Esophagus (tissue), 2 donors: ENCODE data around the gene NR1I3. TPM values are rescaled to one million over a fixed set of nuclear protein-coding genes. Genes with fewer than 3 reads are reported as not detected.
"Not testable (repeated sequence)": the region's sequence is repeated elsewhere in the genome, so short reads cannot be mapped to it uniquely, and the experiment has no call there.

Experiments
- H3K27ac ChIP-seq, 2 donors: one replicate each; pipeline ENCODE4 v1.5.1; 2013; ENCODE audit warnings: low read depth in 2 of 2, mild to moderate bottlenecking in 2 of 2, inconsistent platforms in 1 of 2, low read length in 1 of 2, moderate library complexity in 1 of 2
- H3K27me3 ChIP-seq, 2 donors: one replicate each; pipeline ENCODE4 v1.6.1; 2013; ENCODE audit warnings: low read length in 2 of 2, control low read depth in 1 of 2, mild to moderate bottlenecking in 1 of 2; ENCODE audit not compliant: insufficient read depth in 2 of 2, control insufficient read depth in 1 of 2
- H3K36me3 ChIP-seq, 2 donors: one replicate each; pipeline ENCODE4 v1.6.1; 2013; ENCODE audit warnings: low read length in 1 of 2; ENCODE audit not compliant: control insufficient read depth in 2 of 2, insufficient read depth in 2 of 2
- H3K4me1 ChIP-seq, 2 donors: one replicate each; pipeline ENCODE4 v1.6.1; 2013; ENCODE audit warnings: low read length in 1 of 2; ENCODE audit not compliant: control insufficient read depth in 2 of 2, insufficient read depth in 2 of 2
- H3K4me3 ChIP-seq, 2 donors: one replicate each; pipeline ENCODE4 v1.5.1; 2013; ENCODE audit warnings: low read length in 2 of 2, mild to moderate bottlenecking in 2 of 2, low read depth in 1 of 2, moderate library complexity in 1 of 2
- H3K9me3 ChIP-seq, 2 donors: one replicate each; pipeline ENCODE4 v1.6.1; 2013; ENCODE audit warnings: mild to moderate bottlenecking in 2 of 2, low read depth in 1 of 2, low read length in 1 of 2, moderate library complexity in 1 of 2; ENCODE audit not compliant: control insufficient read depth in 2 of 2, insufficient read depth in 1 of 2
- WGBS, 2 donors: extraction: QIAGEN DNeasy Blood & Tissue Kit; methylation state at CpG; one replicate each; pipeline ENCODE4 v1.1.7; 2013; 5-methylcytosine and 5-hydroxymethylcytosine counted together
- polyA plus RNA-seq, 2 donors: library from polyadenylated mRNA; stranded (reverse); fragments of 200-250 nt; gene quantifications; one replicate each; pipeline ENCODE4 v1.2.3, GENCODE V29; 2013
- donor health status: healthy with polysubstance abuse.
- donor health status: Bipolar disorder and iron deficiency.

NR1I3 gene
- polyA plus RNA-seq, 2 donors: 0.07 TPM; not detected in 1

GRCh38 chr1:161229896-161230295 is 8.1 kb downstream of the NR1I3 start:
- Histone ChIP-seq H3K9me3 (no peaks in the 10 kb centered on the region), H3K4me1 (peaks cover 2 to 8% of the 10 kb centered on the region in 2 donors), H3K36me3 (peaks cover 0 to 19% of the 10 kb centered on the region in 2 donors), H3K27ac (no peak overlapping the region), H3K4me3 (no peak overlapping the region), H3K27me3 (no peaks in the 10 kb centered on the region)
- 63 to 64% methylated on average over 3 of the region's 3 CpGs for WGBS, 2 donors

- peaks cover 0 to 19% of the 10 kb centered on the region in 2 donors for H3K36me3 ChIP-seq
- no peaks in the 10 kb centered on the region for H3K27me3 ChIP-seq
- no peak overlapping the region for H3K27ac ChIP-seq
- no peak overlapping the region for H3K4me3 ChIP-seq
- WGBS, 2 donors: 92 to 93% methylated on average over 7 of the region's 7 CpGs
- H3K9me3 ChIP-seq: no peaks in the 10 kb centered on the region
- peaks cover 2 to 8% of the 10 kb centered on the region in 2 donors for H3K4me1 ChIP-seq
Observed at GRCh38 chr1:161228032-161228431, 10.0 kb downstream of the NR1I3 start.

GRCh38 chr1:161227196-161227871 is 10.7 kb downstream of the NR1I3 start:
- 36 to 38% methylated on average over 11 of the region's 11 CpGs for whole genome bisulfite sequencing, 2 donors
- H3K27me3 ChIP-seq: no peaks in the 10 kb centered on the region
- no peaks in the 10 kb centered on the region for H3K9me3 ChIP-seq
- H3K36me3 ChIP-seq: peaks cover 0 to 19% of the 10 kb centered on the region in 2 donors
- H3K4me1 ChIP-seq: peaks cover 2 to 8% of the 10 kb centered on the region in 2 donors
- H3K27ac ChIP-seq: peak overlapping the region; percentile 50 to 82
- peak overlapping the region in 1 of 2 donors; percentile 28 for H3K4me3 ChIP-seq

- 49 to 62% methylated on average over 3 of the region's 3 CpGs for WGBS, 2 donors
- Histone ChIP-seq H3K27ac (peak overlapping the region in 1 of 2 donors; percentile 82), H3K4me3 (peak overlapping the region; percentile 64 to 89), H3K27me3 (no peaks in the 10 kb centered on the region), H3K9me3 (no peaks in the 10 kb centered on the region), H3K4me1 (peaks cover 2 to 8% of the 10 kb centered on the region in 2 donors), H3K36me3 (peaks cover 0 to 19% of the 10 kb centered on the region in 2 donors)
Observed at GRCh38 chr1:161226759-161227158, 11.2 kb downstream of the NR1I3 start.

- H3K4me1 ChIP-seq: peaks cover 2 to 8% of the 10 kb centered on the region in 2 donors
- peak overlapping the region; percentile 19 to 82 for H3K27ac ChIP-seq
Observed at GRCh38 chr1:161226320-161226711, 11.7 kb downstream of the NR1I3 start.

DNA sequence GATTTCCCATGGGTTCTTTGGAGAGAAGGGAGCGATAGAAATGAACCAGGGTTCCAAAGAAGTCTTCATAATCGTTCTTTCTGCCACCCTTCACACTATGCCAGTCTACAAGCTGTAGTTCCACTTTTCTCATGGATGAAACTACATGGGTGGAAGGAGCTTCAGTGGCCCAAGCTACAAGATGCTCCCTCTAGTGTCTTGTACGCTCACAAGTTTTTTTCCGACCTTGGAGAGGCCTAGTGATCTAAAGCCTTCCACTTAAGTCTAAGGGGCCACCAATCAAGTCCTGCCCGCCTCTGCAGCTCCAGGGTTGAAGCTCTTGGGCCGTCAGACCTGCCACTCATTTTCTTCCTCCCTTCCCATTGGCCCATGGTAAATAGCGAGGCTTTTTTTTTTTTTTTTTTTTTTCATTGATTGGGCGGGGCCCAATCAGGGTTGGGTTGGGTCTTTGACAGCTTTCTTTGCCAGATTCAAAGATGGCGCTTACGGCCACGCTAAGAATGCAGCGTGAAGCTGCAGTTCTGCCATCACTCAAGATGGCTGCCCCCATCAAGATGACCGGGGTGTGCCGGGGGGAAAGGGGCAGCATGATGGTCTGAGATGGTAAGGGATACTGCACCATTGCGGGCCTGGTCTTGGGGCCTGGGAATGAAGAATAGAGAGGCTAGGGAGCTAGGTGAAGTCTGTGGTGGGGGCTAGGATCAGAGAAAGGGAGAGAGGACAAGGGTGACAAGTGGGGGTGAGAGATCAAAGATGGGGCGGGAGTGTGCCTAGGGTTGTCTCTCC is 12.3 kb downstream of the NR1I3 start, which contains the start of gene TOMM40L:
Gene TOMM40L (plus strand): TSS at position 527 of the 786 bp plus-strand sequence. CDS start 430 bp downstream, outside the sequence.
- Histone ChIP-seq H3K9me3 (no peaks in the 10 kb centered on the region), H3K4me1 (peaks cover 2 to 8% of the 10 kb centered on the region in 2 donors), H3K4me3 (peak within 1 kb of the TSS; percentile 64 to 89), H3K27ac (peak within 1 kb of the TSS; percentile 64 to 82), H3K36me3 (peaks cover 0 to 19% of the 10 kb centered on the region in 2 donors), H3K27me3 (no peaks in the 10 kb centered on the region)
- WGBS, 2 donors: 6 to 7% methylated on average over 16 of the region's 16 CpGs

More at GRCh38 chr1:161226320-161226711, 11.7 kb downstream of the NR1I3 start:
- Histone ChIP-seq H3K4me3 (peak overlapping the region; percentile 64 to 89), H3K27me3 (no peaks in the 10 kb centered on the region), H3K36me3 (peaks cover 0 to 19% of the 10 kb centered on the region in 2 donors), H3K9me3 (no peaks in the 10 kb centered on the region)
- WGBS, 2 donors: 7% methylated on average over 15 of the region's 15 CpGs

DNA sequence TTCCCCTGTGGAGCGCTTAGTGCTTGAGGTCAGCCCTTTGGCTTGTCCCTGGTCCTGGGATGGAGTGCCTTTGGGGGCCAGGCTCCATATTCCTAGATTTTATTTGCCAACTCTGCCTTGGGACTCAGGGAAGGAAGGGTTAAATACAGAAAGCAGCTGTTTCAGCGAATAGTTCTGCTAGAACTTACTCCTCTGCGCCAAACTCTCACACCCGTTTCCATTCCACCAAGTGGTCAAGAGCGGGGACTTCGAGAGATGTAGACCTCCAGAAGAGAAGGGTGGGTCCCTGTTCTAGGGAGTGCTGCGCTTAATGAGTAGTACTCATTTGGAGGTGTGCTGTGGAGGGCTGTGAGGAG is 12.8 kb downstream of the NR1I3 start:
- Histone ChIP-seq H3K9me3 (no peaks in the 10 kb centered on the region), H3K27ac (peak overlapping the region; percentile 64 to 81), H3K4me3 (no peak overlapping the region), H3K4me1 (peaks cover 2 to 8% of the 10 kb centered on the region in 2 donors), H3K36me3 (peaks cover 0 to 18% of the 10 kb centered on the region in 2 donors), H3K27me3 (no peaks in the 10 kb centered on the region)
- WGBS, 2 donors: 67 to 70% methylated on average over 7 of the region's 7 CpGs

DNA sequence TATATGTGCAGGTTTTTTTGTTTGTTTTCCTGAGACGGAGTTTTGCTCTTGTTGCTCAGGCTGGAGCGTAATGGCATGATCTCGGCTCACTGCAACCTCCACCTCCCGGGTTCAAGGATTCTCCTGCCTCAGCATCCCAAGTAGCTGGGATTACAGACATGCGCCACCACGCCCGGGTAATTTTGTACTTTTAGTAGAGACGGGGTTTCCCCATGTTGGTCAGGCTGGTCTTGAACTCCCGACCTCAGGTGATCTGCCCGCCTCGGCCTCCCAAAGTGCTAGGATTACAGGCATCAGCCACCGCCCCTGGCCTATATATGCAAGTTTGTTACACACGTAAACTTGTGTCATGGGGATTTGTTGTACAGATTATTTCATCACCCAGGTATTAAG is 13.3 kb downstream of the NR1I3 start:
- H3K4me1 ChIP-seq, H3K27me3 ChIP-seq, H3K9me3 ChIP-seq, H3K4me3 ChIP-seq, H3K27ac ChIP-seq: not testable (repeated sequence)
- WGBS, 2 donors: 71 to 82% methylated on average over 12 to 13 of the region's 13 CpGs
- peaks cover 0 to 16% of the 10 kb centered on the region in 2 donors for H3K36me3 ChIP-seq

GRCh38 chr1:161223805-161224694 is 14.0 kb downstream of the NR1I3 start:
- no peaks in the 10 kb centered on the region for H3K27me3 ChIP-seq
- H3K4me3 ChIP-seq: no peak overlapping the region
- H3K27ac ChIP-seq: no peak overlapping the region
- WGBS, 2 donors: 80 to 86% methylated on average over 7 of the region's 7 CpGs
- H3K36me3 ChIP-seq: peaks cover 0 to 12% of the 10 kb centered on the region in 2 donors
- no peaks in the 10 kb centered on the region for H3K9me3 ChIP-seq
- peaks cover 2 to 8% of the 10 kb centered on the region in 2 donors for H3K4me1 ChIP-seq
